Brain microvascular endothelial cell (primary cell): ENCODE data around the gene GEMIN8.

ENCODE experiments used
- DNase-seq: peaks from one replicate; pipeline ENCODE4 v3.0.0-alpha.2; 2020
- H3K27ac ChIP-seq: fragments of 250-450 bp; sonication (Bioruptor Pico); 2 replicates; pipeline ENCODE4 v1.5.1; 2020; ENCODE audit warnings: mild to moderate bottlenecking, moderate library complexity
- H3K27me3 ChIP-seq: fragments of 250-450 bp; sonication (Bioruptor Pico); replicated peaks from 2 replicates; pipeline ENCODE4 v1.5.1; 2020; ENCODE audit warnings: mild to moderate bottlenecking
- H3K36me3 ChIP-seq: fragments of 250-450 bp; sonication (Bioruptor Pico); replicated peaks from 2 replicates; pipeline ENCODE4 v1.5.1; 2020; ENCODE audit warnings: mild to moderate bottlenecking
- H3K4me3 ChIP-seq: 2 replicates; pipeline ENCODE4 v1.5.1; 2011; ENCODE audit warnings: low read depth, mild to moderate bottlenecking, control low read depth, low read length, moderate library complexity
- in situ Hi-C: cut with HindIII; loops from 2 replicates; pipeline ENCODE4 v1.10.0; 2017; ENCODE audit warnings: low sequenced_read_pairs, low pct_ligation_motif_present
- TF ChIP-seq, protein P1 (sequence below): IDR thresholded peaks from 2 replicates; pipeline ENCODE4 v1.5.1; 2011; ENCODE audit warnings: low read depth, mild to moderate bottlenecking, moderate library complexity, low read length, control low read depth, inconsistent platforms; ENCODE audit errors: missing control alignments

The GEMIN8 gene

DNA sequence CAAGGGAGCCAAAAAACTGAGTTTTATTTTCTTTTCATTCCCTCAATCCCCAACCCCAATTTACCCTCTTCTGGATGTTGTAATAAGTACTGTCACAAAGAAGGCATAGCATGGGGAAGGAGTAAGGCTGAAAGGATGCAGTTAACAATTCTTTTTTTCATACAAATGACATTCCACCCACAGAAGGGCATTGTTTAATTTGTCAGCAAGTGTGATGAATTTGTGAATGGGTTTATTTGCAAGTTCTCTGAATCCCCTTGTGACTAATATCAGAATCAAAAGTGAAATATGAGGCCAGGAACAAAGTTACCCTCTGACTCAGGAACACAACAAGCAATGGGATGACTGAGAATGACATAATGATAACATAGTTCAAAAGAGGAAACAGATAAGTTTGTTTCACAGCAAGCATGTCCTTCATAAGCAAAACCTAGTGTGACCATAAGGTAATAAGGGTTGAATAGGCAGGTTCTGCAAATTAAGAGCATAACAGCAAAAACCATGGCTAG is 2.1 kb downstream of the GEMIN8 start:
- in situ Hi-C loops, result no loop called here
- TF ChIP-seq, protein P1, sequence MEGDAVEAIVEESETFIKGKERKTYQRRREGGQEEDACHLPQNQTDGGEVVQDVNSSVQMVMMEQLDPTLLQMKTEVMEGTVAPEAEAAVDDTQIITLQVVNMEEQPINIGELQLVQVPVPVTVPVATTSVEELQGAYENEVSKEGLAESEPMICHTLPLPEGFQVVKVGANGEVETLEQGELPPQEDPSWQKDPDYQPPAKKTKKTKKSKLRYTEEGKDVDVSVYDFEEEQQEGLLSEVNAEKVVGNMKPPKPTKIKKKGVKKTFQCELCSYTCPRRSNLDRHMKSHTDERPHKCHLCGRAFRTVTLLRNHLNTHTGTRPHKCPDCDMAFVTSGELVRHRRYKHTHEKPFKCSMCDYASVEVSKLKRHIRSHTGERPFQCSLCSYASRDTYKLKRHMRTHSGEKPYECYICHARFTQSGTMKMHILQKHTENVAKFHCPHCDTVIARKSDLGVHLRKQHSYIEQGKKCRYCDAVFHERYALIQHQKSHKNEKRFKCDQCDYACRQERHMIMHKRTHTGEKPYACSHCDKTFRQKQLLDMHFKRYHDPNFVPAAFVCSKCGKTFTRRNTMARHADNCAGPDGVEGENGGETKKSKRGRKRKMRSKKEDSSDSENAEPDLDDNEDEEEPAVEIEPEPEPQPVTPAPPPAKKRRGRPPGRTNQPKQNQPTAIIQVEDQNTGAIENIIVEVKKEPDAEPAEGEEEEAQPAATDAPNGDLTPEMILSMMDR, result no peak
- Histone ChIP-seq H3K27me3 (no peaks in the 10 kb centered on the region), H3K4me3 (no peak overlapping the region), H3K36me3 (no peaks in the 10 kb centered on the region), H3K27ac (peak overlapping the region; percentile 78)
- DNase-seq, result peak; percentile 27

DNA sequence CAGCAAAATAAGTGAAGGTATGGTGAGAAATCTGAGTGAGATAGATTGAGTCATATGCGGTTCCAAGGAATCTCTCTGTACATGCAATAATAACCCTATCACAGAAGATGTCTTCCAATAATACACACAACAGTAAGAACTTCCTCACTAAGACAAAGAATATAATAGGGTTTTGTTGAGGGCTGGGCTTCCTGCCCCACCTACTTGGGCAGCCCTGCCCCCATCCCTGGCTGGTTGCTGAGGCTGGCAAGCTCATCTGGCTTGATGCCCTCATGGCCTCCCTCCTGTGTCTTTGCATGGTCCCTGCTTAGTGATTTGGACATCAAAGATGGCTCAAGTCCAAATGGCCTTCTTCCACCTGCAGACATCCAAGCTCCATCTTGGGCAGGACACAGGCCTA is 2.7 kb downstream of the GEMIN8 start:
- Histone ChIP-seq H3K27me3 (no peaks in the 10 kb centered on the region), H3K27ac (peak overlapping the region; percentile 78), H3K4me3 (no peak overlapping the region), H3K36me3 (no peaks in the 10 kb centered on the region)
- TF ChIP-seq, protein P1, result no peak
- DNase-seq, result no peak
- in situ Hi-C loops, result no loop called here

DNA sequence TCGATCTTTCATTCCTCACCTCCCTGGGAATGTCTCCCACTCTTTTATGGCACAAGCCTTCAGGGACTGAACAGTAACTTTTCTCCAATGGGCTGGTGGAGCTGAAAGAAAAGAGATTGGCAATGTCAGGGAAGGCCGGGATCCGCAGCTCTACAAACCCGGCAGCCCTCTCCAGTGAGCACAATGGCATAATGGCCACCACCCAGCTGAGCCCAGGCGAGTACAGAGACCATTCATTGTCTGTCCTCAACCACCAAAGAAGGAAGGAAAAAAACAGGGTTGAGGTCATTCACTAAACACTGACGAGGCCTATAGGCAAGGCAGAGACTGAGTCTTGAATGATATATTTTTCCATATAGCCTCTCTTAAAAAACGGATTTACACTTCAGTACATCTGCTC is 3.6 kb downstream of the GEMIN8 start:
- Histone ChIP-seq H3K4me3 (no peak overlapping the region), H3K27me3 (no peaks in the 10 kb centered on the region), H3K36me3 (no peaks in the 10 kb centered on the region), H3K27ac (no peak overlapping the region)
- in situ Hi-C loops, result no loop called here
- TF ChIP-seq, protein P1, result no peak
- no peak for DNase-seq

DNA sequence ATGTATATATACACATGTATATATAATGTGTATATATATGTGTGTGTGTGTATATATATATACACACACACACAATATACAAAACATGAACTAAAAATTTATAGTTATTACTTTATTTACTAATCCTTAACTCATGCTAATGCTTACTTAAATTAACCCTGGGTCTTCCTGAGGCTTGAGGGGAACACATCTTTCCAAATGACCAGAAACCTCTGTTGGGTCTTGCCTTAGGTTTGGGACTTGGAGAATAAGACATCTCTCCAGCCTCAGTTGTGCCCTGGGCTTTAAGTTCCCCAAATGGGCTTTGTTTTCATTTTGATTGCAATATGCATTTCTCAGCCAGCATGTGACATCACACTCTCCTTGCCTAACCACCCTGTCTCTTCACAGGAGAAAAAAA is 7.7 kb downstream of the GEMIN8 start:
- Histone ChIP-seq H3K27ac (no peak overlapping the region), H3K27me3 (no peaks in the 10 kb centered on the region), H3K4me3 (no peak overlapping the region), H3K36me3 (no peaks in the 10 kb centered on the region)
- TF ChIP-seq, protein P1, result no peak
- no peak for DNase-seq
- in situ Hi-C loops, result no loop called here

DNA sequence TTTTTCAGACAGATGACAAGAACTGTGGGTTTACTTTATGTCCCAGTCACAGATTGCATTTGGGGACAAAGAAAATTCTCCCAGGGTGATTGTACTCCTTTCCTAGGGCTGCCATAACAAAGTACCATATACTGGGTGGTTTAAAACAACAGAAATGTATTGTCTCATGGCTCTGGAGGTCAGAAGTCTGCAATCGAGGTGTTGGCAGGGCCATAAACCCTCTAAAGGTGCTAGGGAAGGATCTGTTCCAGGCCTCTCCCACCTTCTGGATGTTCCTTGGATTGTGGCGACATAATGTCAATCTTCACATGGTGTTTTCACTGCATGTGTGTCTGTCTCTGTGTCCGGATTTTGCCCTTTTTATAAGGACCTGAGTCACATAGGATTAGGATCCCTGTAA is 12.3 kb downstream of the GEMIN8 start:
- TF ChIP-seq, protein P1, result no peak
- in situ Hi-C loops, result no loop called here
- Histone ChIP-seq H3K36me3 (no peaks in the 10 kb centered on the region), H3K4me3 (no peak overlapping the region), H3K27me3 (no peaks in the 10 kb centered on the region), H3K27ac (no peak overlapping the region)
- no peak for DNase-seq

DNA sequence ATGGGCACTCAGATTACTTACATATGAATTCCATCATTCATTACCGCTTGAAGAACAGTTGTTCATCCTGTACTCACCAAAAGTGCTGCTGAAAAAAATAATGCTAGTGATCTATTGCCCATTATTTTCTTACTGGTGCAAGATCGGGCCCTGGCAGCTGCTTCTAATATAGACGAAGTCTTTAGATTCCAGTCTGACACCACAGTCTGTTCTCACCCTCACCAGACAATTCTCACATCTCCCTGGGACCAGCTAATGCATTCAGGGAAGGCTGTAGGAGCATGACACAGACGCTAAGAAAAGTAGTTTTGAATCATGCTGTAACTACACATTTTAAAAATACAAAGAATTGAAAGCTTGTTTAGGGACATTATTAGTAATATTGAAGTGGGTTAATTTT is 13.8 kb downstream of the GEMIN8 start:
- TF ChIP-seq, protein P1, result no peak
- DNase-seq, result no peak
- in situ Hi-C loops, result no loop called here
- H3K27me3 ChIP-seq, result no peaks in the 10 kb centered on the region
- H3K4me3 ChIP-seq, result no peak overlapping the region
- H3K27ac ChIP-seq, result no peak overlapping the region
- H3K36me3 ChIP-seq, result no peaks in the 10 kb centered on the region
